ENCODE data around the gene BCOR.

The BCOR gene

DNA sequence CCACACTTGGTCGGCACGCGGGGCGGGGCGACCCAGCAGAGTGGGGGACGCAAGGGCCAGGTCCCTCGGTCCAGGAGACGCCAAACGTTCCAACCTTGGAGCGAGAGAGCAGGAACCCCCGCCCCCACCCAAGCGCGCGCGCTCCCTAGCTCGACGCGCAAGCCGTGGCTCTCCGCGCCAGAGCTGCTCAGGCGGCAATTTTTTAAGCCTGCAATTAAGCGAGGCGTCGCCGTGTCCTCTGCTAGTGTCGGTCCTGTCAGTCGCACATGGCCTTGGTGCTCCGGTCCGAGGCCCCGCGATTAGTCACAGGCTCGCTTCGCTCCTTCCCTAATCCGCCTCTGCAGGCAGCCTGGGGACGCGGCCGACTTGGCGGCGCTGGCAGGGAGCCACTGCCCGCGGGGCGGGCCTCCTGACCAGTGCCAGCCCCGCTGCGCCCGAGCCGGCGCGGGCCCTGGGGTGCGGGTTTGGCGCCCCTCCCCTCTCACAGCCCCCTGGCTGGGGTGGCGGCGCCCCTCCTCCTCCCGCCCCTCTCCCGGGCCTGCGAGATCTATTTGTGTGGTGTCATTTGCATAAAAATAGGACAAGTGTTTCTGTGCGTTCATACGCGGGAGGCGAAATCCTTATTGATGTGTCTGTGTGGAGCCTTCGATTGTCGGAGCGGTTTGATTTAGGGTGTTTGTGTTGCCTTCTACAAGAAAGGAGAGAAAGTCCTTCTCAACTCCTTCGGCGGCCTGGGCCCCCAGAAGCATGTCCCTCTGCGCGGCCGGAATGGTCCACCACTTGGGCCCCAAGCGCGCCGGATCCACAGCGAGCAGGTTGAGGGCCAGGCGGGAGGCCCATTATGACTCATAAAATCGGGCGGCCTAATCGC lies 9.8 kb upstream of the BCOR start:
- TF ChIP-seq NFIC (IDR thresholded peaks at IDR 0.05) (peak; percentile 64), CREB1 (IDR thresholded peaks at IDR 0.05; ENCODE audit: low read depth) (no peak), EGR1 (IDR thresholded peaks at IDR 0.05) (no peak), RAD21 (IDR thresholded peaks at IDR 0.05; ENCODE audit: low read depth) (0 out of 2 replicates have a peak, but pooled peaks have one; percentile 8), TEAD4 (IDR thresholded peaks at IDR 0.05) (peak; percentile 39), EP300 (IDR thresholded peaks at IDR 0.05; ENCODE audit: borderline replicate concordance) (peak; percentile 42; the same call in 1 of the 2 replicates), TCF12 (IDR thresholded peaks at IDR 0.05; ENCODE audit: low read depth) (peak; percentile 36; the same call in 1 of the 2 replicates)
- TF ChIP-seq, protein P1, sequence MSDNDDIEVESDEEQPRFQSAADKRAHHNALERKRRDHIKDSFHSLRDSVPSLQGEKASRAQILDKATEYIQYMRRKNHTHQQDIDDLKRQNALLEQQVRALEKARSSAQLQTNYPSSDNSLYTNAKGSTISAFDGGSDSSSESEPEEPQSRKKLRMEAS (IDR thresholded peaks at IDR 0.05): peak; percentile 97

DNA sequence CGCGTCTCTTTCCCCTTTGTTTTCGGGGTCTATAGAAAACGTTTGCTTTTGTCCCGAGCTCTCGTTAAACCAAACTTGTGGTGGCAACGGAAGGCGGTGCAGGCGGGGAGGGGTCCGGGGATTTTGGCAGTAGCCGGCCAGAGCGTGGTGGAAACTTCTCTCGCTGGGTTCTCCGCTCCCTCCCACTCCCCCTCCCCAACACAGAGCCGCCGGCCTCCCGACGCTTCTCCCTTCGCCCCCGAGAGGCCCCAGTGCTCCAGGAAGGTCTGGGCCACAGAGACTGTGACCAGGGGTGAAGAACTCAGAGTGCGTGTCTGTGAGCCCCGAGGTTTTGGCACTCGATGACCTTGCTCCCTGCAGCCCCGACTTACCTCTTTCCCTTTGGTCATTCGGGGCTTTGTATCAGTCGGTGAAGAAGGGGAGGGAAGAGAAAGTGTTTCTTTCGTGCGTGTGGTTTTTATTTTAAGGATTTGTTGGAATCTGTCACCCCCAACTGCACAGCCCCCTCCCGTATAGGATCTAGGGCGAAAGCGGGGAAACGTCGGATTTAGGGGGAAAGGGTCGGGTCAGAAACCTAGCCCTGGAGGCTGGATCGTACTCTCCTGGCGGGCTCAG lies 9.0 kb upstream of the BCOR start:
- TF ChIP-seq NFIC (IDR thresholded peaks at IDR 0.05) (no peak), YY1 (IDR thresholded peaks at IDR 0.05; ENCODE audit: low read depth) (no peak), FOXM1 (IDR thresholded peaks at IDR 0.05; ENCODE audit: borderline replicate concordance, low read depth) (no peak), RAD21 (IDR thresholded peaks at IDR 0.05; ENCODE audit: low read depth) (no peak), EGR1 (IDR thresholded peaks at IDR 0.05) (no peak)

DNA sequence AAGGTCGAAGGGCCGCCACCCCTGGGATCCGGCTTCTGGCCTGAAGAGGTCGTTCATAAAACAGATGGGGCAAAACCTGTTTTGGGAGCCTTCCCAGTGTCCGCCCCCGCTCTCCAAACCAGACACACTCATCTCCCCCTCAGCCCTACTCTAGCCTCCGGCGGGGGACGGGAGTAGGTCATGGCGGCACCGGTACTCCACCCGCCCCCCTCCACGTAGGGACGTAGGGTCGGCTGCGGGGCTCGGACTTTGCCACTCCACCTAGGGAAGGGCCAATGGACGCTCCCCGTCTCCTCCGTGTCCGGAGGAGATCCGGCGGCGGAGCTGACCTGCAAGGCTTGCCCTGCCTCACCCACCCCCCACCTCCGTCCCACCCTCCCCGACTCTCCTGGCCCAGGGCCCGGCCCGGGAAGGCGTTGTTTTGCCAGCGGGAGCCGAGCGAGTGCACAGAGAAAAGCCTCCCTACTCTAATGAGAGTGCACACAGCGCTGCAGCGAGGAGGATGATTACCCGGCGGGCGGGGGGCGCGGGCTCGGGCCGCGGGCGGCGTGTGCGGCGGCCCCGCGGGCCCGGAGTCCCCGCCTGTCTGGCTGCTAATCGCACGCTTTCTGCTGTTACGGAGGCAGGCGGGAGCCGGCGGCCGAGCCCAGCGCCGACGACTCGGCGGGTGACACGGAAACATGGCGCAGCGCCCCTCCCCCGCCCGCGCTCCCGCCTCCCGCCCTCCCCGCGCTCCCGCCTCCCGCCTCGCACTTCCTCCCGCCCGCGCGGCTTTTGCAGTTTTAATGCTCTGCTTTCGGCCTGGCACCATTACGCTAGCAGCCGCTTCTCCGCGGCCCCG lies 8.3 kb upstream of the BCOR start:
- TF ChIP-seq, protein P2, sequence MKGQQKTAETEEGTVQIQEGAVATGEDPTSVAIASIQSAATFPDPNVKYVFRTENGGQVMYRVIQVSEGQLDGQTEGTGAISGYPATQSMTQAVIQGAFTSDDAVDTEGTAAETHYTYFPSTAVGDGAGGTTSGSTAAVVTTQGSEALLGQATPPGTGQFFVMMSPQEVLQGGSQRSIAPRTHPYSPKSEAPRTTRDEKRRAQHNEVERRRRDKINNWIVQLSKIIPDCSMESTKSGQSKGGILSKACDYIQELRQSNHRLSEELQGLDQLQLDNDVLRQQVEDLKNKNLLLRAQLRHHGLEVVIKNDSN (IDR thresholded peaks at IDR 0.05): no peak
- TF ChIP-seq ZBTB7A (IDR thresholded peaks at IDR 0.05; ENCODE audit: low read depth) (peak; percentile 58; the same call in 1 of the 2 replicates), NFIC (IDR thresholded peaks at IDR 0.05) (peak; percentile 21; the same call in 1 of the 2 replicates), EGR1 (IDR thresholded peaks at IDR 0.05) (peak; percentile 71), CREB1 (IDR thresholded peaks at IDR 0.05; ENCODE audit: low read depth) (no peak), CEBPB (IDR thresholded peaks at IDR 0.05) (no peak), TEAD4 (IDR thresholded peaks at IDR 0.05) (no peak), YY1 (IDR thresholded peaks at IDR 0.05; ENCODE audit: low read depth) (peak; percentile 47; the same call in 1 of the 2 replicates)
- TF ChIP-seq, protein P1 (IDR thresholded peaks at IDR 0.05): peak; percentile 39; the same call in 1 of the 2 replicates

DNA sequence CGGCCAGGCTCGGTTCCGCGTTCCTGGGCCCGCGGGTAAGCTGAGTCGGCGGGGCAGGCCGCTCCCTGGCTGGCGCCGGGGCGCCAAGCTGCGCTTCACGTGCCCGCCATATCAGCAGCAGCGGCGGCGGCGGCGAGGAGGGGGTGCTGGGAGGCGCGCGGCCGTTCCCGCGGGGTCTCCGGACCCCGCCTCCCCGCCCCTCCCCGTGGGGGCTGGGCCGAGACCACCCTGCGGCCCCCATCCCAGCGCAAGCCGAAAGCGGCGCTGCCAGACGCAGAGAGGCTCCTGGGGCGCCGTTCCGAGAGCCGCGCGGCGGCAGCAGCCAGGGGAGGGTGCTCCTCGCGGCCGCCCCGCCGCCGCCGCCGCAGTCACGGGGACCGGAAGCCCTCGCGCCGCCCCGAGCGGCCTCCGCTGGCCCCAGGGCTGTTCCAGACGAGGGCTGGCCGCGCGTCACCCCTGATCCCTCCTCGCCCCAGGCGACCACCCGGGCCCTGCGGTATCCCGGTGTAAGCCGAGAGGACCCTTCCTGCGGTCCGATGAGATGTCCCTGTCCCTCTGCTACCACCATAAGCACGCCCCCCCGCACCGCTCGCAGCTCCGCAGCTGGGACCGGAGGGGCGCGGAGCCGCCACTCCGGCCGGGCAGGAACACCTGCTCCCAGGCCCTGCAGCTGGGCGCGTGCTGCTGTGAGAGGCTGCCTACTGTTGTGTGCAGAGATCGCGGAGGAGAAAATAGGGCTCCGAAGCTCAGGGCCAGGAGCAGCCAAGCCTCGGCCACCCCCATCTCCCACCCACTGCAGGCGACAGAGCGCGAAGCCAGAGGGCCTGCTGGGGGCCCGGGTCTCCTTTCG lies 7.5 kb upstream of the BCOR start:
- TF ChIP-seq EP300 (IDR thresholded peaks at IDR 0.05; ENCODE audit: borderline replicate concordance) (no peak), CREB1 (IDR thresholded peaks at IDR 0.05; ENCODE audit: low read depth) (no peak), FOXM1 (IDR thresholded peaks at IDR 0.05; ENCODE audit: borderline replicate concordance, low read depth) (no peak), RAD21 (IDR thresholded peaks at IDR 0.05; ENCODE audit: low read depth) (no peak), TAF1 (IDR thresholded peaks at IDR 0.05; ENCODE audit: low read depth) (no peak)
- TF ChIP-seq, protein P1 (IDR thresholded peaks at IDR 0.05): peak; percentile 29; the same call in 1 of the 2 replicates

DNA sequence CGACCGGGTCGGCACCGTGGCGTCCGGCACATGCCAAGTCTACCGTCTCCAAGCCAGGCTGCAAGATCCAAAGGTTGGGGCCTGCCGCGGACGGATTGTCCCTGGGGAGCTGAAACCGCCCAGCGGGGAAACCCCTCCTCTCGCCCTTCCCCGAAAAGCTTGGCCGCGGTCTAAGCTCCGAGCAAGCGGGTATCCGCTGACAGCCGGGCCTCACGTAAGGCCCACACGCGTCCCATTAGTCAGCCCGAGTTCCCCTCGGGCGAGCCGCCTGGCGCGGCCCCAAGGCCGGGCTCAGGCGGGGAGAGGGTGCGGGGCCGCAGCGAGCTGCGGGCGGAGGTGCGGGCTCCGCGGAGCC lies 6.8 kb upstream of the BCOR start:
- TF ChIP-seq CREB1 (IDR thresholded peaks at IDR 0.05; ENCODE audit: low read depth): no peak
- TF ChIP-seq TEAD4 (IDR thresholded peaks at IDR 0.05): no peak
- TF ChIP-seq NFIC (IDR thresholded peaks at IDR 0.05): no peak
- no peak for TF ChIP-seq TCF12 (IDR thresholded peaks at IDR 0.05; ENCODE audit: low read depth)
- TF ChIP-seq, protein P1 (IDR thresholded peaks at IDR 0.05): no peak
- TF ChIP-seq EP300 (IDR thresholded peaks at IDR 0.05; ENCODE audit: borderline replicate concordance): no peak
- no peak for TF ChIP-seq RAD21 (IDR thresholded peaks at IDR 0.05; ENCODE audit: low read depth)
- TF ChIP-seq TAF1 (IDR thresholded peaks at IDR 0.05; ENCODE audit: low read depth): no peak
- TF ChIP-seq ZBTB7A (IDR thresholded peaks at IDR 0.05; ENCODE audit: low read depth): no peak

DNA sequence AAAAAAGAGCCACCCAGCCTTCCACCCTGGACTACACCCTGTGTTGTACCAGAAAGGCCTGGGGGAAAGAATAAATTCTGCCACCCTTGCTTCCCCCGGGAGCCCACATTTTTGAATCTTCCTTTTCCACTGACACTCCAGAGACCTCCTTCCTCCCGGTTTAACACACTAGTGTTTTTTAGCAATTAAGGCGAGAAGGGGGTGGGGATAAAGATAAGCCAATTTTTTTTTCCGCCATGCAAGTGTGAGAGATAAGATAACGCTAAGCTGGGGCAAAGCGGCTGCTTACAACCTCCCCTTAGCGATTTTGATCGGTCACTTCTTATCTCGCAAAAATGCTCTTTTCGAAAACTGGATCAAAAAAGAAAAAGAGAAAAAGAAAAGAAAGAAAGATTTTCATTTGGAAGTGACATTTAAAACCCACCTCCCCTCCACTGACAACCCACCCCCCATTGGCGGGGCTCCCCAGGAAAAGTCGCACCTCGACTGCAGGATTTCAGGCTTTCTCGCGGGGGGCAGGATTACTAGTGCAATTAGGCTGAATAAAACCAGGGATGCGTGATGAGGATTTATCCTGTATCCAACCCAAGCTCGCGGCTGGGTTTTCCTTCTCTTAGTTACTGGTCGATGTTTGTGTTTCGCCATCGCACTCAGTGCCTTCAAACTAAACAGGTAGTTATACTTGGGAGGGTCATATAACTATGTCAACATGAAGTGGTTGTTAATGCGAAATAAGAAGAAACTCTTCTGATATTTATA lies 6.0 kb upstream of the BCOR start:
- TF ChIP-seq CREB1 (IDR thresholded peaks at IDR 0.05; ENCODE audit: low read depth) (no peak), TAF1 (IDR thresholded peaks at IDR 0.05; ENCODE audit: low read depth) (no peak), CEBPB (IDR thresholded peaks at IDR 0.05) (no peak), TCF12 (IDR thresholded peaks at IDR 0.05; ENCODE audit: low read depth) (no peak), TEAD4 (IDR thresholded peaks at IDR 0.05) (no peak), EGR1 (IDR thresholded peaks at IDR 0.05) (no peak), EP300 (IDR thresholded peaks at IDR 0.05; ENCODE audit: borderline replicate concordance) (no peak), NFIC (IDR thresholded peaks at IDR 0.05) (no peak)
- TF ChIP-seq, protein P3, sequence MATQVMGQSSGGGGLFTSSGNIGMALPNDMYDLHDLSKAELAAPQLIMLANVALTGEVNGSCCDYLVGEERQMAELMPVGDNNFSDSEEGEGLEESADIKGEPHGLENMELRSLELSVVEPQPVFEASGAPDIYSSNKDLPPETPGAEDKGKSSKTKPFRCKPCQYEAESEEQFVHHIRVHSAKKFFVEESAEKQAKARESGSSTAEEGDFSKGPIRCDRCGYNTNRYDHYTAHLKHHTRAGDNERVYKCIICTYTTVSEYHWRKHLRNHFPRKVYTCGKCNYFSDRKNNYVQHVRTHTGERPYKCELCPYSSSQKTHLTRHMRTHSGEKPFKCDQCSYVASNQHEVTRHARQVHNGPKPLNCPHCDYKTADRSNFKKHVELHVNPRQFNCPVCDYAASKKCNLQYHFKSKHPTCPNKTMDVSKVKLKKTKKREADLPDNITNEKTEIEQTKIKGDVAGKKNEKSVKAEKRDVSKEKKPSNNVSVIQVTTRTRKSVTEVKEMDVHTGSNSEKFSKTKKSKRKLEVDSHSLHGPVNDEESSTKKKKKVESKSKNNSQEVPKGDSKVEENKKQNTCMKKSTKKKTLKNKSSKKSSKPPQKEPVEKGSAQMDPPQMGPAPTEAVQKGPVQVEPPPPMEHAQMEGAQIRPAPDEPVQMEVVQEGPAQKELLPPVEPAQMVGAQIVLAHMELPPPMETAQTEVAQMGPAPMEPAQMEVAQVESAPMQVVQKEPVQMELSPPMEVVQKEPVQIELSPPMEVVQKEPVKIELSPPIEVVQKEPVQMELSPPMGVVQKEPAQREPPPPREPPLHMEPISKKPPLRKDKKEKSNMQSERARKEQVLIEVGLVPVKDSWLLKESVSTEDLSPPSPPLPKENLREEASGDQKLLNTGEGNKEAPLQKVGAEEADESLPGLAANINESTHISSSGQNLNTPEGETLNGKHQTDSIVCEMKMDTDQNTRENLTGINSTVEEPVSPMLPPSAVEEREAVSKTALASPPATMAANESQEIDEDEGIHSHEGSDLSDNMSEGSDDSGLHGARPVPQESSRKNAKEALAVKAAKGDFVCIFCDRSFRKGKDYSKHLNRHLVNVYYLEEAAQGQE (IDR thresholded peaks at IDR 0.05; ENCODE audit: low read depth): no peak
- TF ChIP-seq, protein P1 (IDR thresholded peaks at IDR 0.05): no peak
- TF ChIP-seq, protein P2 (IDR thresholded peaks at IDR 0.05): no peak

All from Ishikawa (cell line).